Kidney glomerular epithelial cell (primary cell): ENCODE results near the gene HSBP1L1.
A peak's percentile ranks its signal among the peaks of the same experiment; 100 is the strongest.

ENCODE experiments used
- DNase-seq: peaks from one replicate; lab custom pipeline; 2025; lab: John Stamatoyannopoulos, UW

The HSBP1L1 gene

GRCh38 chr18:79945118-79946042 is 19.1 kb upstream of the HSBP1L1 start:
- no peak for DNase-seq

- DNase-seq, result no peak
Measured at GRCh38 chr18:79947054-79947755, 17.2 kb upstream of the HSBP1L1 start.

- DNase-seq, result no peak
Measured at GRCh38 chr18:79947881-79948610, 16.4 kb upstream of the HSBP1L1 start.

- no peak for DNase-seq
Measured at GRCh38 chr18:79948719-79949411, 15.6 kb upstream of the HSBP1L1 start.

GRCh38 chr18:79949697-79950487 is 14.6 kb upstream of the HSBP1L1 start:
- no peak for DNase-seq

- DNase-seq, result no peak
Measured at GRCh38 chr18:79950515-79951341, 13.7 kb upstream of the HSBP1L1 start.

GRCh38 chr18:79951545-79952455 is 12.6 kb upstream of the HSBP1L1 start, which contains the start of gene SLC66A2:
TSS of gene SLC66A2 (minus strand) at chr18:79951653. CDS start at chr18:79950926, 727 bp downstream.
- DNase-seq, result peak; percentile 7

- no peak for DNase-seq
Measured at GRCh38 chr18:79952456-79952995, 11.9 kb upstream of the HSBP1L1 start.

GRCh38 chr18:79952996-79953559 is 11.4 kb upstream of the HSBP1L1 start:
- no peak for DNase-seq

- no peak for DNase-seq
Measured at GRCh38 chr18:79953971-79954651, 10.3 kb upstream of the HSBP1L1 start.

GRCh38 chr18:79954791-79955190 is 9.7 kb upstream of the HSBP1L1 start:
- no peak for DNase-seq

GRCh38 chr18:79955302-79956075 is 9.0 kb upstream of the HSBP1L1 start:
- no peak for DNase-seq

- no peak for DNase-seq
Measured at GRCh38 chr18:79956276-79956675, 8.2 kb upstream of the HSBP1L1 start.

- DNase-seq, result no peak
Measured at GRCh38 chr18:79958981-79959380, 5.5 kb upstream of the HSBP1L1 start.

- DNase-seq, result peak; percentile 49
Measured at GRCh38 chr18:79960161-79960801, 4.2 kb upstream of the HSBP1L1 start.

GRCh38 chr18:79960921-79961526 is 3.4 kb upstream of the HSBP1L1 start:
- no peak for DNase-seq
